Upper lobe of right lung (tissue), 1 donor: ENCODE measurements around the gene TGFBR3. TPM values are rescaled to one million over a fixed set of nuclear protein-coding genes. Genes with fewer than 3 reads are reported as not detected.

ENCODE experiments used
- ATAC-seq: fragments of 200-7000 bp; cut with Tn5 transposase; one replicate; pipeline ENCODE4 v1.9.1; 2020; ENCODE audit warnings: mild to moderate bottlenecking, moderate library complexity
- DNase-seq: peaks from one replicate; pipeline ENCODE4 v3.0.0-alpha.2; 2020
- H3K27ac ChIP-seq: fragments of 200-600 bp; one replicate; pipeline ENCODE4 v1.8.0; 2022
- H3K27me3 ChIP-seq: fragments of 200-600 bp; one replicate; pipeline ENCODE4 v1.8.0; 2022; ENCODE audit warnings: mild to moderate bottlenecking
- H3K36me3 ChIP-seq: fragments of 200-600 bp; one replicate; pipeline ENCODE4 v1.8.0; 2022
- H3K4me1 ChIP-seq: fragments of 200-600 bp; one replicate; pipeline ENCODE4 v1.8.0; 2022
- H3K4me3 ChIP-seq: fragments of 200-600 bp; one replicate; pipeline ENCODE4 v1.8.0; 2022; ENCODE audit warnings: mild to moderate bottlenecking
- H3K9me3 ChIP-seq: fragments of 200-600 bp; one replicate; pipeline ENCODE4 v1.8.0; 2022
- intact Hi-C: fragments of 100-400 bp; cut with DNase I; formaldehyde crosslinking; loops from one replicate; pipeline ENCODE4 v1.11.0; 2022
- total RNA-seq: library from RNA; stranded (reverse); fragmentation: NEBNext Ultra II Directional; extraction: Animal tissue kit (Norgen Biotek cat#: 25700); gene quantifications from one replicate; pipeline ENCODE4 v1.2.1, GENCODE V29; 2021
- TF ChIP-seq, protein P1 (sequence below): fragments of 200-600 bp; IDR thresholded peaks from one replicate; pipeline ENCODE4 v1.8.0; 2022; ENCODE audit warnings: antibody characterized with exemption
- donor health status: DM: no; HTN: yes; CAD: no; lungs with severe emphysema.

Gene TGFBR3
- total RNA-seq, 1 donor from 2014 or later, result 55.9 TPM

DNA sequence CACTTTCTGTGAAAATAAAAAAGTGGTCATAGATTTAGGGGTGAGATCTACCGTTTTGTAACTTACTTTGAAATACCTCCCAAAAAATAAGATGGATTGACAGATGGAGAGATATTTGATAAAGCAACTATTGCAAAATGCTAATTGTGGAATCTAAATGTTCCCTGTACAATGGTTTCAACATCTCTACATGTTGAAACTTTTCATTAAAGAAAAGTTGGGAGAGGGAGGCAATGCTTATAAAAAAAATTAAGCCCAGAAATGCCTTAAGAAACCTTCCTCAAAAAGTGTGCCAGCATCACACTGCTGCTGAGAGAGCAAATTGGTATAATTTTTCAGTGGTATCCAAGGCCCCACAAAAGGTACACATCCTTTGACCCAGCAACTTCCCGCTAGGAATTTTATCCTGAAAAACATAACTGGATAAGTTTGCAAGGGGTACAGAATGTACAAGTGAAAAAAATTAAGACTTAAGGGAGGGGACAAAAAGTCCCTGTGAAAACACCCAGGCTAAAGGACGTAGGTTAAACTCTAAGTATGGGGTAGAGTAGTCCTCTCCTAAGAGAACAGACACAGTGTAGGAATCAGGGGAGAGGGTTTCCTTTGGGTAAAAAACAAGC is 84.3 kb downstream of the TGFBR3 start:
- peaks cover 40% of the 10 kb centered on the region for H3K4me1 ChIP-seq
- intact Hi-C loops, result no loop called here
- H3K27me3 ChIP-seq, result no peaks in the 10 kb centered on the region
- peaks cover 3% of the 10 kb centered on the region for H3K36me3 ChIP-seq
- H3K9me3 ChIP-seq, result no peaks in the 10 kb centered on the region
- peak overlapping the region; percentile 12 for H3K27ac ChIP-seq
- TF ChIP-seq, protein P1, sequence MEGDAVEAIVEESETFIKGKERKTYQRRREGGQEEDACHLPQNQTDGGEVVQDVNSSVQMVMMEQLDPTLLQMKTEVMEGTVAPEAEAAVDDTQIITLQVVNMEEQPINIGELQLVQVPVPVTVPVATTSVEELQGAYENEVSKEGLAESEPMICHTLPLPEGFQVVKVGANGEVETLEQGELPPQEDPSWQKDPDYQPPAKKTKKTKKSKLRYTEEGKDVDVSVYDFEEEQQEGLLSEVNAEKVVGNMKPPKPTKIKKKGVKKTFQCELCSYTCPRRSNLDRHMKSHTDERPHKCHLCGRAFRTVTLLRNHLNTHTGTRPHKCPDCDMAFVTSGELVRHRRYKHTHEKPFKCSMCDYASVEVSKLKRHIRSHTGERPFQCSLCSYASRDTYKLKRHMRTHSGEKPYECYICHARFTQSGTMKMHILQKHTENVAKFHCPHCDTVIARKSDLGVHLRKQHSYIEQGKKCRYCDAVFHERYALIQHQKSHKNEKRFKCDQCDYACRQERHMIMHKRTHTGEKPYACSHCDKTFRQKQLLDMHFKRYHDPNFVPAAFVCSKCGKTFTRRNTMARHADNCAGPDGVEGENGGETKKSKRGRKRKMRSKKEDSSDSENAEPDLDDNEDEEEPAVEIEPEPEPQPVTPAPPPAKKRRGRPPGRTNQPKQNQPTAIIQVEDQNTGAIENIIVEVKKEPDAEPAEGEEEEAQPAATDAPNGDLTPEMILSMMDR, result no peak
- H3K4me3 ChIP-seq, result no peak overlapping the region
- DNase-seq (no peak), ATAC-seq (no peak)

DNA sequence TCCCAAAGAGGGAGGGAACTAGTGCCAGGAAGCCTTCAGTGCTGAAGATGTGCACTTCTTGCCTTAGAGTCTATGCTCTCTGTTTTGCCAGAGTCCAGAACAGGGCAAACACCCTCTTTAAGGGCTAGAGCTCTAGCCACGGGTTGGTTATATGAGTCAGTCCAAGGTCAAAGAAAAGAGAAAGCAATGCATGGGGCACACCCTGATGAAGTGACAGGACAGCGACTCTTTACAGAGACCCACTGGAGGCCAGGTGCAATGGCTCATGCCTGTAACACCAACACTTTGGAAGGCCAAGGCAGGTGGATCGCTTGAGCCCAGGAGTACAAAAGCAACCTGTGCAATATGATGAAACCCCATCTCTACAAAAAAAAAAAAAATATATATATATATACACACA is 86.1 kb downstream of the TGFBR3 start:
- intact Hi-C loops, result no loop called here
- no peaks in the 10 kb centered on the region for H3K27me3 ChIP-seq
- H3K27ac ChIP-seq, result no peak overlapping the region
- no peak overlapping the region for H3K4me3 ChIP-seq
- TF ChIP-seq, protein P1, result no peak
- ATAC-seq (no peak), DNase-seq (no peak)
- H3K9me3 ChIP-seq, result no peaks in the 10 kb centered on the region
- H3K4me1 ChIP-seq, result peaks cover 44% of the 10 kb centered on the region
- peaks cover 4% of the 10 kb centered on the region for H3K36me3 ChIP-seq

DNA sequence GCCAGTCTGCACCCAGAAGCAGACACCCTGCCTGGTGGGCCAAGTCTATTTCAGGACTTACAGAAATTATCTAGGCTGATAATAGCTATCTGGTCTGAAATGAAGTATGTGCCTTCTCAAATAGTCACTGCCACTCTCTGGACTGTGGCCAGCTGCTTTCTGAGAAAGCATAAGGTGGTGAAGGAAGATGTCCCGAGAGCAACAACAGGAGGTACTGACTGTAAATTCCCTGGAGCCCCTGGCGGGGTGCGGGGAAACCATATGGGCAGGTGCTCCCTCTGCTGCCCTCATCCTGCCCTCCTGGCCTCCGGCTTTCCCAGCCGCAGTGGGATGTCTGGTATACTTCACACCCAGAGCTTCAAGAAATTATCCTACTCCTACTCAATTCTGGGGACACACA is 86.8 kb downstream of the TGFBR3 start:
- Histone ChIP-seq H3K9me3 (no peaks in the 10 kb centered on the region), H3K4me1 (peaks cover 37% of the 10 kb centered on the region), H3K36me3 (peaks cover 4% of the 10 kb centered on the region), H3K27ac (peak overlapping the region; percentile 36), H3K4me3 (no peak overlapping the region), H3K27me3 (no peaks in the 10 kb centered on the region)
- TF ChIP-seq, protein P1, result no peak
- intact Hi-C loops, result no loop called here
- DNase-seq (no peak), ATAC-seq (no peak)

DNA sequence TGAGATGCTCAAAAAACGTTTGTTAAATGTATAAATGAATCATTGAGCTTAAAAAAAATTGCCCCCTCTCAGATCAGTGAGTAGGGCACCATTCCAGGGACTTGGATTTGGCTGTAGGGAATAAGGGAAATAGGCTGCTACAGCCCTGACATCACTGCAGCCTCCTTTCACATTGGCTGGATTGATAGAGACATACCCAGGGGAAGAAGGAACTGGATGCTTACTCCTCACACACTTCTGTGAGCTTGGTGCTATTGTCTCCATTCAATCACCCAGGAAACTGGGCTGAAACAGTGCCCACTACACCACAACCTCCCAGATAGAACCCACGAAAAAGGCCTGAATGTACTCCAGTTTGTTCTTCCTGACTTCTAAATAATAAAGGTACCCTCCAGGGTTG is 87.2 kb downstream of the TGFBR3 start:
- Histone ChIP-seq H3K27me3 (no peaks in the 10 kb centered on the region), H3K9me3 (no peaks in the 10 kb centered on the region), H3K36me3 (peaks cover 4% of the 10 kb centered on the region), H3K4me3 (no peak overlapping the region), H3K27ac (peak overlapping the region; percentile 36), H3K4me1 (peaks cover 34% of the 10 kb centered on the region)
- ATAC-seq (no peak), DNase-seq (no peak)
- intact Hi-C loops, result no loop called here
- TF ChIP-seq, protein P1, result no peak

DNA sequence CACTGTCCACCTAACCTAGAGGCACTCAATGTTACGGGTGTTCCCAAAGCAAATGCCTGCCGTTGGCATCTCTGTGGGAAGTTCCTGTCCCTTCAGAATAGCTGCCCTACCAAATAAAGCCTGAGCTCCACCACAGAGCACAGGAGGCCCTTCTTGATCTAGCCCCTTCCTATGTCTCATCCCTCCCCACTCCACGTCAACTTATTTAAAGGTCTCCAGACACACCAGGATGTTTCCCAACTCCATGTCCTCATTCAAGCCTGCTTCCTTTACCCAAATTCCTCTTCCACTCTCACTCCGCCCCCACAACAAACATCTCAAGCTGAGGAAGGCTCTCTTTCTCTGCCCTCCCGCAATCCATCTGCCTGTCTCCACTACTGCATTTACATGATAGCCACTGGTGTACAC is 87.7 kb downstream of the TGFBR3 start:
- intact Hi-C loops, result no loop called here
- H3K4me1 ChIP-seq, result peaks cover 29% of the 10 kb centered on the region
- peaks cover 4% of the 10 kb centered on the region for H3K36me3 ChIP-seq
- ATAC-seq (peak; percentile 11), DNase-seq (no peak)
- no peaks in the 10 kb centered on the region for H3K27me3 ChIP-seq
- H3K9me3 ChIP-seq, result no peaks in the 10 kb centered on the region
- TF ChIP-seq, protein P1, result no peak
- no peak overlapping the region for H3K4me3 ChIP-seq
- H3K27ac ChIP-seq, result peak overlapping the region; percentile 36

DNA sequence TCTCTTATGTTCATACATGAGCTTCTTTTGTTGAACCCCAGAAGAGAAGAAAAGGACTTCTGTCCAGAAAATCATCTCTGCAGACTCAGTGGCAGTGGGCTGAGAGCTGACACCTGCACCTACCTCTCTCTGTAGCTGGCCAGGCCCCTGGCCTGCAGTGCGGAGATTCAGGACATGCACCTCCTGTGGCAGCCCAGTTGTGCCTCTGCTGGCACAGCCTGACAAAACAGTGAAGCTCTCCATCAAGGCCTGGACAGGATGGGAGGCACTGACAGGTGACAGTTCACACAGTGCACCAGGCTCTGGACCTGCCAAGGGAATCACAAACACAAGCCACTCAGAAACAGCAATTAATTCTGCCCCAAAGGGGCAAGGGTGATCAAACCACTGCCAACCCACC is 88.8 kb downstream of the TGFBR3 start:
- H3K9me3 ChIP-seq, result no peaks in the 10 kb centered on the region
- H3K27me3 ChIP-seq, result no peaks in the 10 kb centered on the region
- H3K27ac ChIP-seq, result no peak overlapping the region
- peaks cover 34% of the 10 kb centered on the region for H3K4me1 ChIP-seq
- DNase-seq (no peak), ATAC-seq (no peak)
- TF ChIP-seq, protein P1, result no peak
- H3K4me3 ChIP-seq, result no peak overlapping the region
- peaks cover 4% of the 10 kb centered on the region for H3K36me3 ChIP-seq
- intact Hi-C loops, result no loop called here
